ENCODE results near the gene ANKH. TPM values are rescaled to one million over a fixed set of nuclear protein-coding genes. Genes with fewer than 3 reads are reported as not detected.

Gene ANKH
- polyA plus RNA-seq, 1 donor: 85.6 TPM

DNA sequence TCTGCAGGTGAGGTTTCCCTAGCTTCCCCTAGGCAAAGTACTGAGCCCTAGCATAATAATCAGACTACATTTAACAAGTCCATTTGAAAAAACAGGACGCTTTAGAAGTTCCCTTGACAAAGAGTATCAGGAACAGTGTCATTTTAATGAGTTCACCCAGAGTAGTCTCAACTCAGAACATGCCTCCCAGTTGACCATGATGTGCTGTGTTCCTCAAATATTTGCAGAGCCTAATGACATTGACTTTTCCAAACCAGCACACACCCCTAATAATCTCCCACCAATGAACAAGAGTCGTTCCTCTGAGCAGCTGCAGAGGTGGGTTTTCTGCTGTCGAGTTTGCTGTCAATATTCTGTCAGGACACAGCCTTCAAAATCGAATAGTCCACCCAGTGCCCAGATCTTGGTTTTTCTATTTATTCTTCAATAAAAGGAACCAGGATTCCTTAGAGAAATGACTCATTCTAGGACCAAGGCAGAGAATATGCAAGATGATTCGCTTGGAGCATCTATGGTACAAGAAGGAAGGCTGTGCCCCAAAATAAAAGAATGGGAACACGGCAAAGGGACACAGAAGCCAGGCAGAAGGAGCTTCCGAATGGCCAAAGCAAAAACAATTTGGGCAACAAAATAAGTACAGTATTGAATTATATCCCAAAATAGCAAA lies 149.5 kb downstream of the ANKH start:
- 100% methylated on average over 2 of the region's 7 CpGs for WGBS (ENCODE audit: insufficient coverage, low lambda C conversion rate)
- no peak overlapping the region for H3K27ac ChIP-seq (ENCODE audit: low read length)
- DNase-seq: peak in 1 of 2 donors; percentile 20

DNA sequence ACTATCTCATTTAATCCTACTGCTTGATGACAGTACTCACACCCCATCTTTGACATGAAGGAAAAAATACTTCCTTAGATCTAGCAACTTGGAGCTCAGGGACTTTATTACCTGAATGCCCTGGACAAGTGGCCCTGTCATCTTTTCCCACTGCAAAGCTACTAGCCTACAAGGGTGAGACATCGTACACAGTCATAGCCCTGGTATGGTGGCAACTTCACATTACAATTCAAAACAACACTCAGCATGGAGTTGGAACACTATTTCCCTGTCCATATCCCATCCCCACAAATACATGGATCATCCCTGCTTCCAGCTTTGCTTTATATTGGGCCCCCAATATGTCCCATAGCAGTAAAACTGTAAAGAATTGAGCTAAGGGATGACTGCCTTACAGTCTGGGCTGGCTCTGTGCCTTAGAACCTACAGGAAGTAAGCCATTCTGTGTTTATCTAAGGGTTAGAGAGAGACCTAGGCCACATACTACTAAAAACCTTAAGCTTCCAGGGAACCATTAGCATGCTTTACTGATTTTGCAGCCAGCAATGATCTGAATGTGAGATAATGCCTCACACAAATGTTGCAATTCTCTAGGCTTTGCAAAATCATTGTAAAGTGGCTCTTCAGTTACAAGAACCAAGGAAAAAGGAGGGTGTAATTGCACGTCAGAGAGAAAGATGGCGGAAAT lies 151.2 kb downstream of the ANKH start:
- H3K4me1 ChIP-seq (ENCODE audit: control insufficient read depth, insufficient read depth, low read length): no peaks in the 10 kb centered on the region
- H3K36me3 ChIP-seq (ENCODE audit: control insufficient read depth, insufficient read depth, low read length): peaks cover 36% of the 10 kb centered on the region
- H3K4me3 ChIP-seq (ENCODE audit: low read length): no peak overlapping the region
- DNase-seq: no peak
- no CpG with 5 or more reads among the region's 3 CpGs for WGBS (ENCODE audit: insufficient coverage, low lambda C conversion rate)
- H3K27ac ChIP-seq (ENCODE audit: low read length): no peak overlapping the region
- H3K27me3 ChIP-seq (ENCODE audit: control insufficient read depth, insufficient read depth, low read length): no peaks in the 10 kb centered on the region
- H3K9me3 ChIP-seq (ENCODE audit: control insufficient read depth, low read depth, low read length): no peaks in the 10 kb centered on the region

More for the DNA sequence above, 149.5 kb downstream of the ANKH start:
- Histone ChIP-seq H3K4me1 (ENCODE audit: control insufficient read depth, insufficient read depth, low read length) (no peaks in the 10 kb centered on the region), H3K9me3 (ENCODE audit: control insufficient read depth, low read depth, low read length) (no peaks in the 10 kb centered on the region), H3K36me3 (ENCODE audit: control insufficient read depth, insufficient read depth, low read length) (peaks cover 40% of the 10 kb centered on the region), H3K4me3 (ENCODE audit: low read length) (no peak overlapping the region), H3K27me3 (ENCODE audit: control insufficient read depth, insufficient read depth, low read length) (no peaks in the 10 kb centered on the region)

DNA sequence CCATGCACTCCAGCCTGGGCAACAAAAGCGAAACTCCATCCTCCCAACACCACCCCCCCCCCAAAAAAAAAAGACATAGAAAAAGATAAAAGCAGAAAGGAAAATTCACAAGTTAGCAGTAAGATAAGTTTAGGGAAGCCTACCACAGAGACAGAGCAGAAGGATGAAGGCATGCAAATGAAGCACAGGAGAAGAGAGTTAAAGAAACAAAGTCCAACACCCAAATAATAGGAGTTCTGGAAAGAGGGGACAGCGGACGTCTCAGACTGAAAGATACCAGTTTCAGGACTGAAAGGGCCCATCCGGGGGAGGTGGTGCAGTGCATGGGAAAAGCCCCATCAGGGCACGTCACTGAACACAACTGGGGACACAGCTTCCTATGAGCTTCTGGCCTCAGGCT lies 152.8 kb downstream of the ANKH start:
- peaks cover 40% of the 10 kb centered on the region for H3K36me3 ChIP-seq (ENCODE audit: control insufficient read depth, insufficient read depth, low read length)
- H3K27me3 ChIP-seq (ENCODE audit: control insufficient read depth, insufficient read depth, low read length): no peaks in the 10 kb centered on the region
- no peaks in the 10 kb centered on the region for H3K9me3 ChIP-seq (ENCODE audit: control insufficient read depth, low read depth, low read length)
- H3K4me1 ChIP-seq (ENCODE audit: control insufficient read depth, insufficient read depth, low read length): no peaks in the 10 kb centered on the region
- WGBS (ENCODE audit: insufficient coverage, low lambda C conversion rate): no CpG with 5 or more reads among the region's 5 CpGs
- no peak for DNase-seq
- H3K4me3 ChIP-seq (ENCODE audit: low read length): no peak overlapping the region
- no peak overlapping the region for H3K27ac ChIP-seq (ENCODE audit: low read length)

DNA sequence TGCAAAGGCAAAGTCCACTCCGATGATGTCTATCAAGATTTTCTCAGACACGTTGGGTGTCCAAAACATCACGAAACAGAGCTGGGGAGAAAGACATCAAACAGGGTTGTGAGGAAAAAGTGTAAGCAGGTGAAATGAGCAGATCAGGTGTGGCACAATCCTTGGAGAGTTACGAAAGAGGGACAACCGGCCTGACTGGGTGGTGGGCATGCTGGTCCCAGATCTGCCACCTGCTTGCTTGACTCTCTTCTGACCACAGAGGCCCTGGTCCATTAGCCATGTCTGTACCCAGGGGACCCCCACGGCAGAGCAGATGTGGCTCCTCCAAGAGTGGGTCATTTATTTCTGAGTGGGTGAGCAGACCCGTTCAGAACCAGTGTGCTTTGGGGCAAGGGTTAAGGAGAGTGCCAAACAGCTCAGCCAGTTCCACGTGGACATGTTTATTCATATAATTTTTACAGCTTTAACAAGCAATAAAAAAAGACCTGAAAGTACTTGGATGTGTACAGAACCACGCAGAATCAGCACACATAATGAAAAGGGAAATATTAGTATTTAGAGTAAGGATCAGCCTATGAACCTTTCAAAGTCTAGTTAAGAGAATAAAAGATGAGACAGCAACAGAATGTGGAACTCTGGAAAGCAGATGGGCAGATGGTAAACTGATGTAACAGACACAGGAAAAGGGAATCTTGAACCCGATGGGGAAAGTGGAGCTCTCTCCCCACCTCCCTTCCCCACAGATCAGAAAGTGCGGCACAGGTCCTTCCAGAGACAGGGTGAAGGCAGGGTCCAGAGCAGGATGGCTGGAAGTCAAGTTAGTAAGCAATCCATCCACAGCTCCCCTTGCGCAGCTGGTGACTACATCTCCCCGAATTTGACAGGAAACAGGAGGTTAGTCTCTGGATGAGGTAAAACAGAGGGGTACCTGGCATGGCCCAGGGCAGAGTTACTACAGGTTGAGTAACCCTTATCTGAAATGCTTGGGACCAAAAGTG lies 154.5 kb downstream of the ANKH start:
- Histone ChIP-seq H3K9me3 (ENCODE audit: control insufficient read depth, low read depth, low read length) (peaks cover 6% of the 10 kb centered on the region), H3K27me3 (ENCODE audit: control insufficient read depth, insufficient read depth, low read length) (no peaks in the 10 kb centered on the region), H3K27ac (ENCODE audit: low read length) (no peak overlapping the region), H3K4me3 (ENCODE audit: low read length) (no peak overlapping the region), H3K4me1 (ENCODE audit: control insufficient read depth, insufficient read depth, low read length) (no peaks in the 10 kb centered on the region), H3K36me3 (ENCODE audit: control insufficient read depth, insufficient read depth, low read length) (peaks cover 47% of the 10 kb centered on the region)
- 80% methylated on average over 1 of the region's 13 CpGs for WGBS (ENCODE audit: insufficient coverage, low lambda C conversion rate)
- peak in 1 of 2 donors; percentile 24 for DNase-seq

DNA sequence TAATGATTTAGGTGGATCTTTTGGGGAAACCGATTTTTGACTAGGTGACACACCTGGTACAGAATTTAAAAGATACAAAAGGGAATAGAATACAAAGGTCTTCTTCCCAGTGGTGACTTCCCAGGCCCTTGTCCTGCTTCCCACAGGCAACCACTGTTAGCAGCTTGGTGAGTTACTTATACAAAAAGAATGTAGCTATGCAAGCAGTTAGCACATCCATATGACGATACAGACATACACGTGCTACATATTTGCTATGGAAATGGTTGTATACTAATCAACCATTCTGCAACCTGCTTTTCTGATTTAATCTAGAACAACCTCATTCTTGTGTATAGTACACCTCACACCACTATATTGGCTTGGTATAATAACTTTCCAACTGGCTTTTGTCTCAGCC lies 156.1 kb downstream of the ANKH start:
- WGBS (ENCODE audit: insufficient coverage, low lambda C conversion rate): 94% methylated on average over 2 of the region's 3 CpGs
- DNase-seq: no peak
- Histone ChIP-seq H3K4me1 (ENCODE audit: control insufficient read depth, insufficient read depth, low read length) (no peaks in the 10 kb centered on the region), H3K9me3 (ENCODE audit: control insufficient read depth, low read depth, low read length) (peaks cover 6% of the 10 kb centered on the region), H3K36me3 (ENCODE audit: control insufficient read depth, insufficient read depth, low read length) (peaks cover 60% of the 10 kb centered on the region), H3K4me3 (ENCODE audit: low read length) (no peak overlapping the region), H3K27ac (ENCODE audit: low read length) (no peak overlapping the region), H3K27me3 (ENCODE audit: control insufficient read depth, insufficient read depth, low read length) (no peaks in the 10 kb centered on the region)

DNA sequence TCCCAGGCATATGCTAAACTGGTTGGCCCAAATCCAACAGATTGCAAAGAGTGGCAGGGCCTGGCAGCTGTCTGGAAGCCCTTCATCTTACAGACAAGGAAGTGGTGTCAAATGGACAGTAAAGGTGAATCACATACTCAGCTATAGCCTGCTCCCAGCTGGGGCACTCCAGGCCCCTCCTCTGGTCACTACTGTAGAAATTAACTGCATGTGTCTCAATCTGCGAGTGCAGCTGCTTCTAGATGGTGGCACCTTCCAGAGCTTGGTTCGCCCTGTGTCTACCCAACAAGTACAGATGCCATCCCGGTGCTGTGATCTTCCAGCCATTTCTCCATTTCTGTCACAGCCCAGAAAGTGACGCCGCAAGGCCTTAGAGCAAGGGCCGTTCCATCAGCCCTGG lies 156.9 kb downstream of the ANKH start:
- WGBS (ENCODE audit: insufficient coverage, low lambda C conversion rate): no CpG with 5 or more reads among the region's 6 CpGs
- peaks cover 66% of the 10 kb centered on the region for H3K36me3 ChIP-seq (ENCODE audit: control insufficient read depth, insufficient read depth, low read length)

DNA sequence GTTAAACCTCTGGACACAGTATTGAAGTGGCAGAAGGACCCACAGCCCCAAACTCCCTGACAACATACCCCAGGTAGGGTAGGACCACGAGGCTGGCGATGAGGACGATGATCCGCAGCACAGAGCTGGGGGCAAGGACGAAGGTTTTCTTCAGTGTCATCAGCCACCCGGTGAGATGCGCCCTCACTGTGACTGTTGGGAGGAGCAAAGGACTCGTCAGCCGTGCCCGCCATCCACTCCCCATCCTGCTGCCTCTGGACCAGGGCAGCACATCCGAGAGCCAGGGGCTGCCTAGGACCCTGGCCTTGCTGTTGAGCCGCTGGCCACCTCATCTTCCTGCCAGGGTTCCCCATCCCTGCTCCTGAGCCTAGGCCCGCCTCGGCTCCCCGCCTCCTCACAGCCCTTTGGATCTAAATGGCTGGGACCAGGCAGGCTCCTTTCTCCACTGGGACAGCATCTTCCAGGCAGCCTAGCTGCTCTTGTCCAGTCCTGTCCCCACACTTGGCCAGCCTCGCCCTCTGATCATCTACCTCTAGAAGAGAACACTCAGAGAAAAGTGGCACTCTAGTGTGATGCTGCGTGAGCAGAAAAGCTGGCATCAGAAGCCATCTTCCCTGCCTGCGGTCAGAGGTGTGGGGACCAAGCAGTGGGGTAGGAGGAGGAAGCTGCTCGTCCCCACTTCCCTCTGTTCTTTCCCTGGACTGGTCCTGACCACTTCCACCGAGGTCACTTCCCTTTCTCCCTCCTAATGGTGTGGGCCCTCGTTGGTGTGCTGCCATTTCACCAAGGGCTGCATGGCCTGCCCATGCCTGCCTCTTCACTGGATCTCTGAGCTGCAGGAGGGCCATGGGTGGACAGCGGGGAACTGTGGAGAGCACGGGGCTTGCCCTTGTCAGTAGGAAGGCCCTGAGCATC lies 157.8 kb downstream of the ANKH start:
- Histone ChIP-seq H3K36me3 (ENCODE audit: control insufficient read depth, insufficient read depth, low read length) (peaks cover 70% of the 10 kb centered on the region), H3K27ac (ENCODE audit: low read length) (no peak overlapping the region), H3K4me3 (ENCODE audit: low read length) (no peak overlapping the region), H3K9me3 (ENCODE audit: control insufficient read depth, low read depth, low read length) (peaks cover 6% of the 10 kb centered on the region), H3K27me3 (ENCODE audit: control insufficient read depth, insufficient read depth, low read length) (no peaks in the 10 kb centered on the region), H3K4me1 (ENCODE audit: control insufficient read depth, insufficient read depth, low read length) (no peaks in the 10 kb centered on the region)
- WGBS (ENCODE audit: insufficient coverage, low lambda C conversion rate): no CpG with 5 or more reads among the region's 23 CpGs
- no peak for DNase-seq

More for the DNA sequence above, 156.9 kb downstream of the ANKH start:
- no peak overlapping the region for H3K27ac ChIP-seq (ENCODE audit: low read length)
- no peak for DNase-seq
- H3K4me1 ChIP-seq (ENCODE audit: control insufficient read depth, insufficient read depth, low read length): no peaks in the 10 kb centered on the region
- H3K9me3 ChIP-seq (ENCODE audit: control insufficient read depth, low read depth, low read length): peaks cover 6% of the 10 kb centered on the region
- H3K4me3 ChIP-seq (ENCODE audit: low read length): no peak overlapping the region
- no peaks in the 10 kb centered on the region for H3K27me3 ChIP-seq (ENCODE audit: control insufficient read depth, insufficient read depth, low read length)

DNA sequence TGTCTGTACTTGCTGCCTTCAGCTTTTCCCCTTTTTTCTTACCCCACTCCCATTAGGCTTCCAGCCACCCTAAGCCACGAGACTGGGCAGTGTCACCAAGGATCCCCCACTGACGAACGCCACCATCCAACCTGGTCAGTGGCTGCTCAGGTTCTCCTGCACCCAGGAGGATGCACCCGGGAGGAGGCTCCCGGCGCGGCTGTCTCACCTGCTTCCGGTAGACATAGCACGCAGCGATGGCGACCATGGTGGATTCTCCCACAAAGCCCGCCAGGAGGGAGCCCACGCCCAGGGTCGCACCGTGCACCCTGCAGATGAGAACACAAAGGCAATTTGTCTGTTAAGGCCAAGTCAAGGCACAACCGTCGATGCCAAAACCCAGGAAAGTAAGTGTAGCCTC lies 158.9 kb downstream of the ANKH start:
- no peak overlapping the region for H3K4me3 ChIP-seq (ENCODE audit: low read length)
- peaks cover 75% of the 10 kb centered on the region for H3K36me3 ChIP-seq (ENCODE audit: control insufficient read depth, insufficient read depth, low read length)
- no CpG with 5 or more reads among the region's 17 CpGs for WGBS (ENCODE audit: insufficient coverage, low lambda C conversion rate)
- peaks cover 6% of the 10 kb centered on the region for H3K9me3 ChIP-seq (ENCODE audit: control insufficient read depth, low read depth, low read length)
- H3K27me3 ChIP-seq (ENCODE audit: control insufficient read depth, insufficient read depth, low read length): no peaks in the 10 kb centered on the region
- no peak overlapping the region for H3K27ac ChIP-seq (ENCODE audit: low read length)
- H3K4me1 ChIP-seq (ENCODE audit: control insufficient read depth, insufficient read depth, low read length): no peaks in the 10 kb centered on the region
- no peak for DNase-seq

DNA sequence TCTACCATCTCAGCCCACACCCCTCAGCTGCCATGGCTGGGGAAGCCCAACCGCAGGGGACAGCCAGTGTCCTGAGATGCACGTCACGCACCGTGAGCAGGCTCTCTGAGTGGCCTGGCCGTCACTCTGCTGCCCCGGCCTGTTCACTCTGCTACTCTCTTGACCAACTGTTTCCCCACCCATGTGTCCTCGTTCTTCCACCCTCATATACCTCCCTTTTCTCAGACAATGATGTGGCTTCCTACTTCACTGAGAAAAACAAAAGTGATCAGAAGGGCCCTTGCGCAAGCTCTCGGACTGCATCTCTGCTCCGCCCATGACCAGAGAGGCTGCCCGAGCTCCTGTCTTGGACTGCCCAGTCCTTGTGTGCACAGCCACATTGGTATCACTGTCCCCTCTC lies 159.4 kb downstream of the ANKH start:
- no peak for DNase-seq
- H3K4me3 ChIP-seq (ENCODE audit: low read length): no peak overlapping the region
- peaks cover 80% of the 10 kb centered on the region for H3K36me3 ChIP-seq (ENCODE audit: control insufficient read depth, insufficient read depth, low read length)
- peaks cover 6% of the 10 kb centered on the region for H3K9me3 ChIP-seq (ENCODE audit: control insufficient read depth, low read depth, low read length)
- WGBS (ENCODE audit: insufficient coverage, low lambda C conversion rate): no CpG with 5 or more reads among the region's 11 CpGs
- no peak overlapping the region for H3K27ac ChIP-seq (ENCODE audit: low read length)
- H3K27me3 ChIP-seq (ENCODE audit: control insufficient read depth, insufficient read depth, low read length): no peaks in the 10 kb centered on the region
- H3K4me1 ChIP-seq (ENCODE audit: control insufficient read depth, insufficient read depth, low read length): no peaks in the 10 kb centered on the region
